Heart right ventricle (tissue), 16 donors: ENCODE data around the gene PPP2R3B. TPM values are rescaled to one million over a fixed set of nuclear protein-coding genes. Genes with fewer than 3 reads are reported as not detected.
A peak's percentile ranks its signal among the peaks of the same experiment; 100 is the strongest.

ENCODE experiments used
- ATAC-seq, 8 donors: fragments of 200-7000 bp; cut with Tn5 transposase; one replicate each; pipeline ENCODE4 v1.9.1; 2020; ENCODE audit warnings: mild to moderate bottlenecking in 8 of 8, moderate library complexity in 8 of 8, moderate number of reproducible peaks in 1 of 8
- DNase-seq, 2 donors: peaks; one replicate each; pipeline ENCODE4 v3.0.0-alpha.2; 2020
- H3K27ac ChIP-seq, 10 donors: fragments of 200-600 bp; sonication (generic) in 2 of 10; one replicate each; pipeline versions ENCODE4 v1.5.0 to v1.8.0; 2020 to 2022; ENCODE audit warnings: mild to moderate bottlenecking in 3 of 10
- H3K27me3 ChIP-seq, 7 donors: fragments of 200-600 bp; one replicate each; pipeline ENCODE4 v1.8.0; 2021 to 2022; ENCODE audit warnings: mild to moderate bottlenecking in 2 of 7
- H3K36me3 ChIP-seq, 9 donors: fragments of 200-600 bp; sonication (generic) in 1 of 9; one replicate each; pipeline versions ENCODE4 v1.5.0 to v1.8.0; 2020 to 2022; ENCODE audit warnings: mild to moderate bottlenecking in 2 of 9
- H3K4me1 ChIP-seq, 9 donors: fragments of 200-600 bp; sonication (generic) in 1 of 9; one replicate each; pipeline versions ENCODE4 v1.5.0 to v1.8.0; 2020 to 2022; ENCODE audit warnings: mild to moderate bottlenecking in 4 of 9
- H3K4me3 ChIP-seq, 10 donors: fragments of 200-600 bp; sonication (generic) in 2 of 10; one replicate each; pipeline versions ENCODE4 v1.5.0 to v1.8.0; 2020 to 2022; ENCODE audit warnings: mild to moderate bottlenecking in 7 of 10, moderate library complexity in 2 of 10
- H3K9me3 ChIP-seq, 11 donors: fragments of 200-600 bp in 10 of 11; sonication (generic) in 2 of 11; one replicate each; pipeline versions ENCODE4 v1.5.0 to v1.8.0; 2013 to 2022; ENCODE audit warnings: mild to moderate bottlenecking in 2 of 11, control low read depth in 1 of 11, moderate library complexity in 1 of 11
- CTCF ChIP-seq, 9 donors: fragments of 200-600 bp; sonication (generic) in 2 of 9; IDR thresholded peaks; one replicate each; pipeline versions ENCODE4 v1.5.0 to v1.8.0; 2021 to 2022; ENCODE audit warnings: antibody characterized with exemption in 9 of 9, mild to moderate bottlenecking in 5 of 9, moderate library complexity in 1 of 9
- WGBS, 2 donors: extraction: QIAGEN DNeasy Blood & Tissue Kit; methylation state at CpG; one replicate each; pipeline ENCODE4 v1.1.7; 2013; ENCODE audit warnings: inconsistent platforms in 1 of 2; 5-methylcytosine and 5-hydroxymethylcytosine counted together
- intact Hi-C, 10 donors: fragments of 100-400 bp; cut with DNase I; formaldehyde crosslinking; loops; one replicate each; pipeline versions ENCODE4 v1.11.1 to v1.14.2; 2022
- polyA plus RNA-seq, 2 donors: library from polyadenylated mRNA; stranded (reverse); fragments of 200-250 nt; gene quantifications; one replicate each; pipeline ENCODE4 v1.2.3, GENCODE V29; 2013
- total RNA-seq, 10 donors: library from RNA; stranded (reverse); fragmentation: NEBNext Ultra II Directional in 3 of 10; extraction: Animal tissue kit (Norgen Biotek cat#: 25700) in 3 of 10; gene quantifications; one replicate each; pipeline versions ENCODE4 v1.2.1 to v1.2.4, GENCODE V29; 2021 to 2023
- donor health status: Arrhythmogenic right ventricular cardiomyopathy.
- donor health status: ischemic (EF 13 %, LVEDD 7.1; RV severe dilation, severe dysfunction).
- donor health status: healthy with polysubstance abuse.
- donor health status: DM: no; HTN: yes; CAD: no.
- donor health status: DM: no; HTN: no; CAD: no.
- donor health status: ischemic (EF 25% LVEDD 6.9; RV normal size, moderate dysfunction).
- donor health status: ischemic (EF 25% LVEDD 5.7; RV mildly dilated, moderate dysfunction).
- donor health status: healthy.
- donor health status: DM: yes; HTN: yes; CAD: no.
- donor health status: Ischemic cardiomyopathy.
- donor health status: ischemic (EF 35%, LVEDD 5.7; RV mildly dilated, moderate dysfunction).
- donor health status: nonischemic (EF 11% LVEDD 7.7; RV severe dilation, severe dysfunction).
- donor health status: DM: yes; HTN: yes; CAD: no.
- donor health status: PGD.
- donor health status: ischemic (EF 29% LVEDD 5.4; RV normal size, mild dysfunction).
- donor health status: nonischemic (EF 23%, LVEDD 6.1; RV moderate dilation, normal function).

The PPP2R3B gene
- total and polyA plus RNA-seq, 12 donors: 73.9 to 362 (median 128) TPM

GRCh38 chrX:340121-340520, 46.6 kb downstream of the PPP2R3B start:
- peaks cover 0 to 55% (median 16%) of the 10 kb centered on the region in 9 donors for H3K36me3 ChIP-seq
- H3K9me3 ChIP-seq: peaks cover 0 to 2% (median 0%) of the 10 kb centered on the region in 11 donors
- TF ChIP-seq CTCF (IDR thresholded peaks at IDR 0.05): no peak
- H3K27me3 ChIP-seq: no peaks in the 10 kb centered on the region
- 75 to 82% methylated on average over 10 to 18 of the region's 24 CpGs for WGBS, 2 donors
- DNase-seq: no peak
- intact Hi-C loops: no loop called here
- no peak for ATAC-seq
- no peak overlapping the region for H3K4me3 ChIP-seq
- H3K4me1 ChIP-seq: no peaks in the 10 kb centered on the region
- no peak overlapping the region for H3K27ac ChIP-seq

- peaks cover 0 to 54% (median 16%) of the 10 kb centered on the region in 9 donors for H3K36me3 ChIP-seq
- H3K4me1 ChIP-seq: no peaks in the 10 kb centered on the region
- no peak overlapping the region for H3K4me3 ChIP-seq
- intact Hi-C loops: no loop called here
- no peaks in the 10 kb centered on the region for H3K9me3 ChIP-seq
- WGBS, 2 donors: 94 to 96% methylated on average over 44 of the region's 44 CpGs
- DNase-seq (no peak), ATAC-seq (peak in 1 of 8 donors; percentile 15)
- no peaks in the 10 kb centered on the region for H3K27me3 ChIP-seq
- H3K27ac ChIP-seq: no peak overlapping the region
- no peak for TF ChIP-seq CTCF (IDR thresholded peaks at IDR 0.05)
Measured at GRCh38 chrX:338836-339400, 47.8 kb downstream of the PPP2R3B start.

GRCh38 chrX:338281-338835, 48.3 kb downstream of the PPP2R3B start:
- peak in 3 of 8 donors; percentile 4 to 21 (median 12) for ATAC-seq
- Histone ChIP-seq H3K27me3 (no peaks in the 10 kb centered on the region), H3K4me1 (no peaks in the 10 kb centered on the region), H3K9me3 (no peaks in the 10 kb centered on the region), H3K4me3 (no peak overlapping the region), H3K36me3 (peaks cover 0 to 59% (median 21%) of the 10 kb centered on the region in 9 donors), H3K27ac (no peak overlapping the region)
- intact Hi-C loops: no loop called here
- no peak for DNase-seq
- WGBS, 2 donors: 92 to 93% methylated on average over 46 to 53 of the region's 53 CpGs
- TF ChIP-seq CTCF (IDR thresholded peaks at IDR 0.05): no peak

- WGBS, 2 donors: 88 to 89% methylated on average over 38 of the region's 38 CpGs
- Histone ChIP-seq H3K4me1 (no peaks in the 10 kb centered on the region), H3K27ac (no peak overlapping the region), H3K36me3 (peaks cover 0 to 69% (median 22%) of the 10 kb centered on the region in 9 donors), H3K4me3 (no peak overlapping the region), H3K9me3 (no peaks in the 10 kb centered on the region), H3K27me3 (no peaks in the 10 kb centered on the region)
- DNase-seq: no peak
- no peak for TF ChIP-seq CTCF (IDR thresholded peaks at IDR 0.05)
- ATAC-seq: no peak
- intact Hi-C loops: no loop called here
Measured at GRCh38 chrX:337331-337831, 49.3 kb downstream of the PPP2R3B start.
